Measurements from ENCODE around the gene CHD9NB.

Gene CHD9NB

GRCh38 chr16:52991572-52991971, 61.1 kb downstream of the CHD9NB start:
- Histone ChIP-seq H3K9ac (ENCODE audit: low read depth, low read length) (no peak overlapping the region), H3K9me3 (ENCODE audit: control insufficient read depth, insufficient read depth, low read length) (no peaks in the 10 kb centered on the region), H3K36me3 (ENCODE audit: control insufficient read depth, insufficient read depth, low read length) (no peaks in the 10 kb centered on the region), H3K27me3 (ENCODE audit: control insufficient read depth, insufficient read depth, low read length) (no peaks in the 10 kb centered on the region), H3K4me1 (ENCODE audit: control insufficient read depth, insufficient read depth, low read length) (peaks cover 6% of the 10 kb centered on the region), H3K4me3 (ENCODE audit: low read depth, low read length) (no peak overlapping the region)

Measured in iPS-15b (cell line).